Measurements from ENCODE around the gene SIAH1. TPM values are rescaled to one million over a fixed set of nuclear protein-coding genes. Genes with fewer than 3 reads are reported as not detected.
"Not testable (repeated sequence)": the region's sequence is repeated elsewhere in the genome, so short reads cannot be mapped to it uniquely, and the experiment has no call there.

SIAH1 gene
- total and polyA plus RNA-seq, 8 donors: 6.0 to 13.2 (median 9.5) TPM

- no peak for TF ChIP-seq CTCF (IDR thresholded peaks at IDR 0.05)
- Histone ChIP-seq H3K4me3 (no peak overlapping the region), H3K27ac (no peak overlapping the region), H3K4me1 (peaks cover 28 to 54% (median 53%) of the 10 kb centered on the region in 3 donors), H3K27me3 (no peaks in the 10 kb centered on the region), H3K36me3 (no peaks in the 10 kb centered on the region), H3K9me3 (no peaks in the 10 kb centered on the region)
- WGBS, 2 donors: 76 to 82% methylated on average over 1 of the region's 1 CpG
- DNase-seq (no peak), FAIRE-seq (no peak), ATAC-seq (peak in 1 of 4 donors; percentile 11)
- intact Hi-C loops (cut with DNase I): no loop called here
These were observed 6.4 kb downstream of the SIAH1 start for GRCh38 chr16:48378836-48379235.

- H3K27ac ChIP-seq: no peak overlapping the region
- H3K27me3 ChIP-seq: no peaks in the 10 kb centered on the region
- 67 to 69% methylated on average over 5 of the region's 5 CpGs for WGBS, 2 donors
- intact Hi-C loops (cut with DNase I): no loop called here
- no peak for TF ChIP-seq CTCF (IDR thresholded peaks at IDR 0.05)
- H3K4me1 ChIP-seq: peaks cover 23 to 55% (median 52%) of the 10 kb centered on the region in 3 donors
- FAIRE-seq (no peak), ATAC-seq (no peak), DNase-seq (no peak)
- H3K36me3 ChIP-seq: no peaks in the 10 kb centered on the region
- H3K9me3 ChIP-seq: no peaks in the 10 kb centered on the region
- H3K4me3 ChIP-seq: no peak overlapping the region
These were observed 6.9 kb downstream of the SIAH1 start for GRCh38 chr16:48378276-48378675.

- intact Hi-C loops (cut with DNase I); H3K4me3 ChIP-seq; H3K27me3 ChIP-seq; DNase-seq; ATAC-seq; FAIRE-seq; H3K36me3 ChIP-seq; H3K27ac ChIP-seq; H3K9me3 ChIP-seq: not testable (repeated sequence)
- peaks cover 14 to 49% (median 46%) of the 10 kb centered on the region in 3 donors for H3K4me1 ChIP-seq
- WGBS, 2 donors: 96 to 97% methylated on average over 7 of the region's 7 CpGs
These were observed 7.9 kb downstream of the SIAH1 start for GRCh38 chr16:48377301-48377700.

- H3K36me3 ChIP-seq: no peaks in the 10 kb centered on the region
- peaks cover 5 to 48% (median 40%) of the 10 kb centered on the region in 3 donors for H3K4me1 ChIP-seq
- no peaks in the 10 kb centered on the region for H3K9me3 ChIP-seq
- no peak for DNase-seq
- no peak overlapping the region for H3K27ac ChIP-seq
- no peak overlapping the region for H3K4me3 ChIP-seq
- intact Hi-C loops (cut with DNase I): no loop called here
- no peak for ATAC-seq
- TF ChIP-seq CTCF (IDR thresholded peaks at IDR 0.05): no peak
- FAIRE-seq: no peak
- no peaks in the 10 kb centered on the region for H3K27me3 ChIP-seq
- 30 to 38% methylated on average over 2 of the region's 2 CpGs for WGBS, 2 donors
These were observed 11.0 kb downstream of the SIAH1 start for GRCh38 chr16:48374255-48374654.

GRCh38 chr16:48373258-48374029 is 11.8 kb downstream of the SIAH1 start:
- Histone ChIP-seq H3K27me3 (no peaks in the 10 kb centered on the region), H3K36me3 (no peaks in the 10 kb centered on the region), H3K4me1 (peaks cover 1 to 45% (median 37%) of the 10 kb centered on the region in 3 donors), H3K27ac (no peak overlapping the region), H3K4me3 (no peak overlapping the region), H3K9me3 (no peaks in the 10 kb centered on the region)
- intact Hi-C loops (cut with DNase I): no loop called here
- no peak for FAIRE-seq
- TF ChIP-seq CTCF (IDR thresholded peaks at IDR 0.05): no peak
- no peak for DNase-seq
- WGBS, 2 donors: 84 to 86% methylated on average over 4 of the region's 4 CpGs
- ATAC-seq: peak in 2 of 4 donors; percentile 50 to 65

Data from pancreas (tissue), 10 donors.